SK-N-SH (cell line): ENCODE results near the gene NLGN1. TPM values are rescaled to one million over a fixed set of nuclear protein-coding genes. Genes with fewer than 3 reads are reported as not detected.

Source experiments
- CTCF ChIA-PET: fragments of 300-600, 350-600 bp; formaldehyde crosslinking; extraction: SDS; loops from one replicate; lab custom pipeline; 2021; lab: Yijun Ruan, JAX
- POLR2A ChIA-PET: fragments of 350-600 bp; sonication (Branson Sonifier 250); formaldehyde crosslinking; extraction: SDS; loops from one replicate; lab custom pipeline; 2020; ENCODE audit warnings: antibody characterized with exemption, inconsistent platforms; lab: Yijun Ruan, JAX
- DNase-seq: peaks from one replicate; pipeline ENCODE4 v3.0.0; 2012
- H2AFZ ChIP-seq: fragments of 200-600 bp; sonication (generic); 2 replicates; pipeline ENCODE4 v1.8.1; 2016; ENCODE audit warnings: antibody characterized with exemption, mild to moderate bottlenecking, low read depth
- H3F3A ChIP-seq: fragments of 200-600 bp; sonication (generic); replicated peaks from 2 replicates; pipeline ENCODE3; 2016; ENCODE audit warnings: antibody characterized with exemption, mild to moderate bottlenecking; ENCODE audit not compliant: insufficient read depth
- H3K27ac ChIP-seq, 2 experiments: fragments of 200-500 bp in 1 of 2; fragments of 200-600 bp in 1 of 2; sonication (Bioruptor generic) in 1 of 2; sonication (generic), shearing (Covaris generic) in 1 of 2; 2 replicates each; pipeline versions ENCODE4 v1.5.1 to v1.6.1; 2014 to 2016; ENCODE audit warnings: low read depth in 2 of 2, inconsistent platforms in 1 of 2, low read length in 1 of 2, mild to moderate bottlenecking in 1 of 2, mixed read lengths in 1 of 2
- H3K27me3 ChIP-seq: fragments of 200-600 bp; sonication (generic), shearing (Covaris generic); 2 replicates; pipeline ENCODE4 v1.6.1; 2016; ENCODE audit warnings: mixed run types; ENCODE audit not compliant: insufficient read depth
- H3K36me3 ChIP-seq, 2 experiments: fragments of 200-500 bp in 1 of 2; fragments of 200-600 bp in 1 of 2; sonication (Bioruptor generic) in 1 of 2; sonication (generic) in 1 of 2; replicated peaks in 1 of 2; 2 replicates each; pipeline versions ENCODE3 to v1.5.1; 2014 to 2016; ENCODE audit warnings: low read length in 1 of 2, mild to moderate bottlenecking in 1 of 2; ENCODE audit not compliant: insufficient read depth in 2 of 2, control insufficient read depth in 1 of 2
- H3K4me1 ChIP-seq, 2 experiments: fragments of 200-500 bp in 1 of 2; fragments of 200-600 bp in 1 of 2; sonication (Bioruptor generic) in 1 of 2; sonication (generic), shearing (Covaris generic) in 1 of 2; 2 replicates each; pipeline versions ENCODE4 v1.5.1 to v1.6.1; 2014 to 2016; ENCODE audit warnings: low read depth in 1 of 2, low read length in 1 of 2, mixed run types in 1 of 2; ENCODE audit not compliant: insufficient read depth in 2 of 2, control insufficient read depth in 1 of 2
- H3K4me2 ChIP-seq: fragments of 200-600 bp; sonication (generic), shearing (Covaris generic); 2 replicates; pipeline ENCODE4 v1.6.1; 2017; ENCODE audit warnings: mixed run types
- H3K4me3 ChIP-seq, 2 experiments: fragments of 200-500 bp in 1 of 2; fragments of 200-600 bp in 1 of 2; sonication (Bioruptor generic) in 1 of 2; sonication (generic), shearing (Covaris generic) in 1 of 2; 2 replicates each; pipeline versions ENCODE4 v1.5.1 to v1.8.1; 2014 to 2016; ENCODE audit warnings: low read depth in 2 of 2, inconsistent platforms in 1 of 2, low read length in 1 of 2, mild to moderate bottlenecking in 1 of 2, mixed read lengths in 1 of 2, moderate library complexity in 1 of 2
- H3K79me2 ChIP-seq: fragments of 200-600 bp; sonication (generic); 2 replicates; pipeline ENCODE4 v1.8.1; 2017; ENCODE audit warnings: mild to moderate bottlenecking; ENCODE audit not compliant: insufficient read depth
- H3K9ac ChIP-seq: fragments of 200-600 bp; sonication (generic); 2 replicates; pipeline ENCODE4 v1.6.1; 2017; ENCODE audit warnings: mixed run types
- H3K9me2 ChIP-seq: fragments of 200-600 bp; sonication (generic); 2 replicates; pipeline ENCODE4 v1.6.1; 2017; ENCODE audit warnings: mixed run types
- H3K9me3 ChIP-seq: fragments of 200-600 bp; sonication (generic); 2 replicates; pipeline ENCODE4 v1.6.1; 2017; ENCODE audit warnings: mixed run types, mild to moderate bottlenecking, moderate library complexity
- H4K20me1 ChIP-seq: fragments of 200-600 bp; sonication (generic); 2 replicates; pipeline ENCODE4 v1.6.1; 2017; ENCODE audit warnings: mild to moderate bottlenecking, mixed run types; ENCODE audit not compliant: insufficient read depth
- CHD2 ChIP-seq: fragments of 150-350 bp; IDR thresholded peaks from 2 replicates; pipeline ENCODE4 v1.6.1; 2018; ENCODE audit warnings: low read length; ENCODE audit not compliant: partially characterized antibody
- ELF1 ChIP-seq: IDR thresholded peaks from 2 replicates; pipeline ENCODE4 v1.4.0; 2012
- EP300 ChIP-seq, 2 experiments: IDR thresholded peaks; 2 replicates each; pipeline versions ENCODE4 v1.4.0 to v1.6.1; 2012; ENCODE audit warnings: borderline replicate concordance in 1 of 2, low read depth in 1 of 2, low read length in 1 of 2
- EZH2phosphoT487 ChIP-seq: fragments of 200-600 bp; sonication (generic); IDR thresholded peaks from 2 replicates; pipeline ENCODE4 v1.6.1; 2017; ENCODE audit warnings: low read depth, mixed run types, mild to moderate bottlenecking, antibody characterized with exemption, moderate library complexity, borderline replicate concordance
- FOXM1 ChIP-seq: IDR thresholded peaks from 2 replicates; pipeline ENCODE4 v1.4.0; 2012; ENCODE audit warnings: low read depth, mild to moderate bottlenecking
- GABPA ChIP-seq: IDR thresholded peaks from 2 replicates; pipeline ENCODE4 v1.4.0; 2012; ENCODE audit warnings: low read depth, mild to moderate bottlenecking
- JUND ChIP-seq: IDR thresholded peaks from 2 replicates; pipeline ENCODE4 v1.4.0; 2012
- MAX ChIP-seq: IDR thresholded peaks from 2 replicates; pipeline ENCODE4 v1.4.0; 2012; ENCODE audit warnings: low read depth
- MEF2A ChIP-seq: IDR thresholded peaks from 2 replicates; pipeline ENCODE4 v1.4.0; 2012; ENCODE audit warnings: low read depth, borderline replicate concordance
- NRF1 ChIP-seq: IDR thresholded peaks from 2 replicates; pipeline ENCODE4 v1.6.1; 2012; ENCODE audit warnings: low read depth, mild to moderate bottlenecking, low read length
- PBX3 ChIP-seq: IDR thresholded peaks from 2 replicates; pipeline ENCODE4; 2012
- RAD21 ChIP-seq: IDR thresholded peaks from 2 replicates; pipeline ENCODE4 v1.6.1; 2012; ENCODE audit warnings: mild to moderate bottlenecking, low read length
- RCOR1 ChIP-seq: fragments of 150-350 bp; IDR thresholded peaks from 2 replicates; pipeline ENCODE4 v1.6.1; 2017; ENCODE audit warnings: antibody characterized with exemption, low read length
- TAF1 ChIP-seq: IDR thresholded peaks from 2 replicates; pipeline ENCODE4 v1.6.1; 2012; ENCODE audit warnings: low read depth, mild to moderate bottlenecking, low read length, moderate library complexity, borderline replicate concordance
- WGBS: methylation state at CpG from one replicate; pipeline ENCODE4 v1.1.6; 2017; ENCODE audit warnings: low lambda C conversion rate; 5-methylcytosine and 5-hydroxymethylcytosine counted together
- polyA plus RNA-seq, 3 experiments: library from polyadenylated mRNA; depleted of rRNA; stranded (reverse); fragments of >200 nt; gene quantifications; 2 replicates each; pipeline ENCODE4 v1.2.3, GENCODE V29; 2012

NLGN1 gene
- polyA plus RNA-seq, 1 of the 3 experiments (the other 2 are of a cell fraction): 1.5 TPM

- Histone ChIP-seq H3K27ac (no peak overlapping the region), H3K9me2 (no peaks in the 10 kb centered on the region), H3K36me3 (no peaks in the 10 kb centered on the region), H3K9me3 (no peaks in the 10 kb centered on the region), H4K20me1 (no peaks in the 10 kb centered on the region), H3K4me3 (no peak overlapping the region), H3K27me3 (no peaks in the 10 kb centered on the region), H3K4me1 (0 out of 4 replicates have a peak, but pooled peaks cover 0 to 4% of the 10 kb centered on the region in 2 experiments), H3F3A (peaks cover 8% of the 10 kb centered on the region), H3K4me2 (no peak overlapping the region), H3K9ac (no peak overlapping the region), H2AFZ (no peak overlapping the region), H3K79me2 (no peaks in the 10 kb centered on the region)
- POLR2A ChIA-PET: no interaction called here
- CTCF ChIA-PET: no interaction called here
- TF ChIP-seq PBX3 (no peak), CHD2 (no peak), TAF1 (no peak), MAX (no peak)
- no peak for DNase-seq
- 87% methylated on average over 3 of the region's 3 CpGs for WGBS
Observed at GRCh38 chr3:173770796-173771573, 373.4 kb downstream of the NLGN1 start.

DNA sequence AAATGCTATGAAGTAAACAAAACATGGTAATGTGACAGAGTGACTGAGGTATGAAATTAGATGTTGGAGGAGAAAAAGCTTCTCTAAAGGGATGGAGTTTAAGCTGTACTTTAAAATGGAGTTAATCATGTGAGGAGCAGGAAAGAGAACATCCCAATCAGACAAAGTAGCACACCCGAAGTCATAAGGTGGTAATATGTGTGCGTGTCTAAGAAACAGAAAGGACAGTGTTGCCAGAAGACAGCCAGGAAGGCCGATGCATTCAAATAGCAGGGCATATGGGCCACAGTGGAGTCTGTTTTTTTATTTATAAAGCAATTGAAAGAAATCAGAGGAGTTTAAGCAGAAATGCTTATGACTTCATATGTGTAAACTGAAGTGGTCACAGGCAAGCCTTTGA lies 376.3 kb downstream of the NLGN1 start:
- POLR2A ChIA-PET: no interaction called here
- no peaks in the 10 kb centered on the region for H4K20me1 ChIP-seq
- CTCF ChIA-PET: interaction anchor here (1.0 kb wide), 1 partner anchor 9 kb away, joined by 3 read pairs; no protein-coding TSS in a partner anchor
- no peak overlapping the region for H3K27ac ChIP-seq
- no peak overlapping the region for H3K9ac ChIP-seq
- H3K4me1 ChIP-seq: 0 out of 4 replicates have a peak, but pooled peaks cover 0 to 4% of the 10 kb centered on the region in 2 experiments
- H3K4me3 ChIP-seq: no peak overlapping the region
- no peak for DNase-seq
- no peaks in the 10 kb centered on the region for H3K9me3 ChIP-seq
- no peaks in the 10 kb centered on the region for H3K27me3 ChIP-seq
- TF ChIP-seq CHD2 (no peak), MEF2A (no peak), NRF1 (no peak), RCOR1 (no peak), EZH2phosphoT487 (no peak), TAF1 (no peak), RAD21 (no peak), JUND (no peak), FOXM1 (no peak), ELF1 (no peak), EP300 (IDR thresholded peaks at IDR 0.05; ENCODE audit: borderline replicate concordance in 1 of 2, low read depth in 1 of 2, low read length in 1 of 2) (no peak), GABPA (no peak)
- peaks cover 8% of the 10 kb centered on the region for H3F3A ChIP-seq
- H3K9me2 ChIP-seq: no peaks in the 10 kb centered on the region
- no peaks in the 10 kb centered on the region for H3K79me2 ChIP-seq
- WGBS: 82% methylated on average over 3 of the region's 3 CpGs
- H2AFZ ChIP-seq: no peak overlapping the region
- no peak overlapping the region for H3K4me2 ChIP-seq
- no peaks in the 10 kb centered on the region for H3K36me3 ChIP-seq
